ENCODE data around the gene CATSPER3. TPM values are rescaled to one million over a fixed set of nuclear protein-coding genes. Genes with fewer than 3 reads are reported as not detected.

Gene CATSPER3
- total RNA-seq, 1 donor from 2014 or later, result 0.52 TPM

DNA sequence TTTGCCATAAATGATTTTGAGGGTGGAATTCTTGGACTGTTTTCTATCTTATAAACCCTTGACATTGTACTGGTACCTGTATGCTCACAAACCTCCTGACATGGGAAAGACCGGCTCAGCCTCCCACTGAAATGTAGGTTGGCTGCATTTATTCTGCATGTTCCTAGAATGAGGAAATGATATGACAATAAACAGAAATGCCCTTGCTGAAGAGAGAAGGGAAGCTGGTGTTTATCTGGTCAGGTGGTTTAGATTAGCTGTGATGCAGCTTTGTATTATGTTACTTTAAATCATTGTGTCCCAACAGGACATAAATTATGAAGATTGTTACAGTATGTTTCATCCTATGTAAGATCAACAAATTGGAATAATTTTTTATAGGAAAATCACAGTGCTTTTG lies 23.1 kb upstream of the CATSPER3 start:
- H3K9me3 ChIP-seq (ENCODE audit: control insufficient read depth in 3 of 3, low read length in 3 of 3), result no peaks in the 10 kb centered on the region
- peaks cover 9 to 13% (median 11%) of the 10 kb centered on the region in 3 donors for H3K4me1 ChIP-seq (ENCODE audit: control insufficient read depth in 3 of 3, insufficient read depth in 3 of 3, low read length in 3 of 3)
- H3K4me3 ChIP-seq (ENCODE audit: low read length in 3 of 3), result no peak overlapping the region
- H3K27ac ChIP-seq (ENCODE audit: low read depth, low read length), result no peak overlapping the region
- peaks cover 0 to 5% (median 0%) of the 10 kb centered on the region in 3 donors for H3K36me3 ChIP-seq (ENCODE audit: control insufficient read depth in 3 of 3, insufficient read depth in 3 of 3, low read length in 3 of 3)
- no peaks in the 10 kb centered on the region for H3K27me3 ChIP-seq (ENCODE audit: control insufficient read depth in 3 of 3, insufficient read depth in 3 of 3, low read length in 3 of 3)
- no peak overlapping the region for H3K9ac ChIP-seq (ENCODE audit: low read depth in 1 of 3, low read length in 3 of 3)

GRCh38 chr5:134945041-134945440 lies 22.7 kb upstream of the CATSPER3 start:
- H3K27me3 ChIP-seq (ENCODE audit: control insufficient read depth in 3 of 3, insufficient read depth in 3 of 3, low read length in 3 of 3), result no peaks in the 10 kb centered on the region
- peaks cover 0 to 5% (median 0%) of the 10 kb centered on the region in 3 donors for H3K36me3 ChIP-seq (ENCODE audit: control insufficient read depth in 3 of 3, insufficient read depth in 3 of 3, low read length in 3 of 3)
- H3K27ac ChIP-seq (ENCODE audit: low read depth, low read length), result no peak overlapping the region
- no peaks in the 10 kb centered on the region for H3K9me3 ChIP-seq (ENCODE audit: control insufficient read depth in 3 of 3, low read length in 3 of 3)
- no peak overlapping the region for H3K4me3 ChIP-seq (ENCODE audit: low read length in 3 of 3)
- H3K4me1 ChIP-seq (ENCODE audit: control insufficient read depth in 3 of 3, insufficient read depth in 3 of 3, low read length in 3 of 3), result peaks cover 12 to 13% (median 12%) of the 10 kb centered on the region in 3 donors
- H3K9ac ChIP-seq (ENCODE audit: low read depth in 1 of 3, low read length in 3 of 3), result no peak overlapping the region

DNA sequence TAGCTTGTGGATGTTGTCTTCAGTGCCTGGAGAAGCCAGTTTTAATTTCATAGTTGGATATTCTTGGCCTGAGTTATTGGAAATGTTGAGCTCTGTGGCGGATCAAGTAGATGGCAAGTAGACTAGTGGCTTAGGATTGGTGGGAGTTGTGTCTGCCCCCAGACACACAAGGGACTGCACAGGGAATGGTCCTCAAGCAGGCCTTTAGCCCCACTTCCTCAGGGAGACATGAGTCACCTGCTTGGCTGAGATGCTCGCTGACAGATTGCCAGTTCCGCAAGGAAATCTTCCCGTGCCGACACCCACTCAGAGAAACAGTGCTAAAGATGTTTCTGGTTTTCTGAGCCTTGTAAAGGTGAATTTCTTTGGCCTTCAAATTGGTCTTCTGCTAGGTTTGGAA lies 18.8 kb upstream of the CATSPER3 start:
- Histone ChIP-seq H3K4me3 (ENCODE audit: low read length in 3 of 3) (peak overlapping the region in 1 of 3 donors; percentile 14), H3K27me3 (ENCODE audit: control insufficient read depth in 3 of 3, insufficient read depth in 3 of 3, low read length in 3 of 3) (no peaks in the 10 kb centered on the region), H3K4me1 (ENCODE audit: control insufficient read depth in 3 of 3, insufficient read depth in 3 of 3, low read length in 3 of 3) (peaks cover 12 to 13% (median 12%) of the 10 kb centered on the region in 3 donors), H3K27ac (ENCODE audit: low read depth, low read length) (peak overlapping the region; percentile 43), H3K9me3 (ENCODE audit: control insufficient read depth in 3 of 3, low read length in 3 of 3) (no peaks in the 10 kb centered on the region), H3K36me3 (ENCODE audit: control insufficient read depth in 3 of 3, insufficient read depth in 3 of 3, low read length in 3 of 3) (peaks cover 0 to 2% (median 0%) of the 10 kb centered on the region in 3 donors), H3K9ac (ENCODE audit: low read depth in 1 of 3, low read length in 3 of 3) (peak overlapping the region in 1 of 3 donors; percentile 54)

- Histone ChIP-seq H3K4me3 (ENCODE audit: low read length in 3 of 3) (no peak overlapping the region), H3K4me1 (ENCODE audit: control insufficient read depth in 3 of 3, insufficient read depth in 3 of 3, low read length in 3 of 3) (peaks cover 12 to 13% (median 12%) of the 10 kb centered on the region in 3 donors), H3K9me3 (ENCODE audit: control insufficient read depth in 3 of 3, low read length in 3 of 3) (no peaks in the 10 kb centered on the region), H3K27me3 (ENCODE audit: control insufficient read depth in 3 of 3, insufficient read depth in 3 of 3, low read length in 3 of 3) (no peaks in the 10 kb centered on the region), H3K9ac (ENCODE audit: low read depth in 1 of 3, low read length in 3 of 3) (peak overlapping the region in 2 of 3 donors; percentile 7 to 54), H3K36me3 (ENCODE audit: control insufficient read depth in 3 of 3, insufficient read depth in 3 of 3, low read length in 3 of 3) (peaks cover 0 to 2% (median 0%) of the 10 kb centered on the region in 3 donors), H3K27ac (ENCODE audit: low read depth, low read length) (peak overlapping the region; percentile 43)
These were observed 18.4 kb upstream of the CATSPER3 start for GRCh38 chr5:134949316-134949715.

GRCh38 chr5:134957920-134958608 lies 9.6 kb upstream of the CATSPER3 start:
- no peak overlapping the region for H3K27ac ChIP-seq (ENCODE audit: low read depth, low read length)
- no peak overlapping the region for H3K4me3 ChIP-seq (ENCODE audit: low read length in 3 of 3)
- H3K36me3 ChIP-seq (ENCODE audit: control insufficient read depth in 3 of 3, insufficient read depth in 3 of 3, low read length in 3 of 3), result peaks cover 8 to 25% (median 9%) of the 10 kb centered on the region in 3 donors
- no peaks in the 10 kb centered on the region for H3K9me3 ChIP-seq (ENCODE audit: control insufficient read depth in 3 of 3, low read length in 3 of 3)
- peaks cover 0 to 7% (median 5%) of the 10 kb centered on the region in 3 donors for H3K4me1 ChIP-seq (ENCODE audit: control insufficient read depth in 3 of 3, insufficient read depth in 3 of 3, low read length in 3 of 3)
- peak overlapping the region in 1 of 3 donors; percentile 47 for H3K9ac ChIP-seq (ENCODE audit: low read depth in 1 of 3, low read length in 3 of 3)
- H3K27me3 ChIP-seq (ENCODE audit: control insufficient read depth in 3 of 3, insufficient read depth in 3 of 3, low read length in 3 of 3), result no peaks in the 10 kb centered on the region

GRCh38 chr5:134958755-134959154 lies 9.0 kb upstream of the CATSPER3 start:
- H3K4me3 ChIP-seq (ENCODE audit: low read length in 3 of 3), result no peak overlapping the region
- peaks cover 0 to 7% (median 5%) of the 10 kb centered on the region in 3 donors for H3K4me1 ChIP-seq (ENCODE audit: control insufficient read depth in 3 of 3, insufficient read depth in 3 of 3, low read length in 3 of 3)
- no peaks in the 10 kb centered on the region for H3K9me3 ChIP-seq (ENCODE audit: control insufficient read depth in 3 of 3, low read length in 3 of 3)
- H3K36me3 ChIP-seq (ENCODE audit: control insufficient read depth in 3 of 3, insufficient read depth in 3 of 3, low read length in 3 of 3), result peaks cover 8 to 26% (median 9%) of the 10 kb centered on the region in 3 donors
- no peak overlapping the region for H3K27ac ChIP-seq (ENCODE audit: low read depth, low read length)
- no peaks in the 10 kb centered on the region for H3K27me3 ChIP-seq (ENCODE audit: control insufficient read depth in 3 of 3, insufficient read depth in 3 of 3, low read length in 3 of 3)
- peak overlapping the region in 1 of 3 donors; percentile 47 for H3K9ac ChIP-seq (ENCODE audit: low read depth in 1 of 3, low read length in 3 of 3)

DNA sequence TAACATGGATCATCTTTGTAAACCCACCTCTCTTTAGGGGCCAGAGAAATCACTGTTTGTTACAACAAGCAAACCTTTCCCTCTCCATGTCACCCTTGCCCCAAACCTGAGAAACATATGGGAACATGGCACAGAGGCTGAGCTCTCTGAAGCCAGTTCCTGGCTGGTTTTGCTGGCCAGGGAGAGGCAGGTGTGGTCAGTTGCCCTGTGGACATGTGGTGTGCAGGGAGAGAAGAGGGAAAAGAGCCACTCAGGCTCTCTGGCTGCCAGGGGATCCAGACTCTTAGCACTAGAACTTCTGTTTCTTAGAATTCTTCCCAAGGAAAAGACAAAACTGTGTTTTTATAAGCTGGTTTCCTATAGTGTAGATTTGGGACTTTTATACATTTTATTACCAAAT lies 4.6 kb upstream of the CATSPER3 start:
- Histone ChIP-seq H3K36me3 (ENCODE audit: control insufficient read depth in 3 of 3, insufficient read depth in 3 of 3, low read length in 3 of 3) (peaks cover 9 to 38% (median 20%) of the 10 kb centered on the region in 3 donors), H3K9me3 (ENCODE audit: control insufficient read depth in 3 of 3, low read length in 3 of 3) (no peaks in the 10 kb centered on the region)

DNA sequence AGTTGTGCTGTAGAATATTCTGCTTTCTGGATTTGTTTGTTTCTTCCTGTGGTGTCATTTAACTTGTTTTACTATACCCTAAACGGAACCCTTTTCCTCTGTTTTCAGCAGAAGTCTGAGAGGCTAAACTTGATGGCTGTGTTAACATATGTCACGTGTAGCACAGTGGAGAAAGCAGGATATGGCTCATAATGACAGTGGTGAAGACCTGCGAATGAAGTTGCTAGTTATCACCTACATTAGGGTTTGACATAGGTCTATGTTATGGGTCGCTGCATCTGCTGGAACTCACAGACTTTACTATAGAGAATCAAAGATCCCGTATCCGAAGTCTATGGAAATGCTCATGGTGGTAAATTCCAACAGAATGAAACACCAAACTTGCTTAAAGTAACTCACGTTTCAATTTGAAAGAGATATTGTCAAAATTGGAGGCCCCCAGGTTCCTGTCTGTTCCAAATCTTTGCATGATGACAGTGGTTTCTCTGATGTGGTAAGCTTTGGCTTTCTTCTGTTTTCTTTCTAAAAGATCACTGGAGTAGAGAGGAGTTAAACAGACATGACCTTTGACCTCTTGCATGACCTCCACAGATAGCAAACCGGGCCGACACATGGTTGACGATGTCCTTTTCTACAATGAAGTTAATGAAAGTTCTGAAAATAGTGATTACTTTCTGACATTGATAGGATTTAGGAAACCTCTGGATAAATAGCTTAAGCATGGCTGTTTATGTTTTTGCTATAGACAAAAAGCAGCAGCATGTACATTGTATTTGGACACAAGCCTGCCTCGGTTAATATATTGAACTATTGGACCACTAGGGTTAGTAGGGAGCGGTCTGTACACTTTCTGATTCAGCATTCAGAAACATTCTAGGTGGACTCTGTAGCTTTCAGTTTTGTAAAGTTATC lies 3.1 kb upstream of the CATSPER3 start:
- Histone ChIP-seq H3K9me3 (ENCODE audit: control insufficient read depth in 3 of 3, low read length in 3 of 3) (no peaks in the 10 kb centered on the region), H3K36me3 (ENCODE audit: control insufficient read depth in 3 of 3, insufficient read depth in 3 of 3, low read length in 3 of 3) (peaks cover 9 to 30% (median 23%) of the 10 kb centered on the region in 3 donors), H3K27me3 (ENCODE audit: control insufficient read depth in 3 of 3, insufficient read depth in 3 of 3, low read length in 3 of 3) (no peaks in the 10 kb centered on the region), H3K4me3 (ENCODE audit: low read length in 3 of 3) (no peak overlapping the region), H3K27ac (ENCODE audit: low read depth, low read length) (no peak overlapping the region), H3K9ac (ENCODE audit: low read depth in 1 of 3, low read length in 3 of 3) (no peak overlapping the region), H3K4me1 (ENCODE audit: control insufficient read depth in 3 of 3, insufficient read depth in 3 of 3, low read length in 3 of 3) (no peaks in the 10 kb centered on the region)

More for the DNA sequence above, 4.6 kb upstream of the CATSPER3 start:
- H3K27ac ChIP-seq (ENCODE audit: low read depth, low read length), result no peak overlapping the region
- peaks cover 0 to 7% (median 4%) of the 10 kb centered on the region in 3 donors for H3K4me1 ChIP-seq (ENCODE audit: control insufficient read depth in 3 of 3, insufficient read depth in 3 of 3, low read length in 3 of 3)
- H3K27me3 ChIP-seq (ENCODE audit: control insufficient read depth in 3 of 3, insufficient read depth in 3 of 3, low read length in 3 of 3), result no peaks in the 10 kb centered on the region
- no peak overlapping the region for H3K9ac ChIP-seq (ENCODE audit: low read depth in 1 of 3, low read length in 3 of 3)
- H3K4me3 ChIP-seq (ENCODE audit: low read length in 3 of 3), result no peak overlapping the region

- Histone ChIP-seq H3K9ac (ENCODE audit: low read depth in 1 of 3, low read length in 3 of 3) (no peak overlapping the region), H3K4me3 (ENCODE audit: low read length in 3 of 3) (no peak overlapping the region), H3K27me3 (ENCODE audit: control insufficient read depth in 3 of 3, insufficient read depth in 3 of 3, low read length in 3 of 3) (no peaks in the 10 kb centered on the region), H3K9me3 (ENCODE audit: control insufficient read depth in 3 of 3, low read length in 3 of 3) (no peaks in the 10 kb centered on the region), H3K27ac (ENCODE audit: low read depth, low read length) (no peak overlapping the region), H3K4me1 (ENCODE audit: control insufficient read depth in 3 of 3, insufficient read depth in 3 of 3, low read length in 3 of 3) (no peaks in the 10 kb centered on the region), H3K36me3 (ENCODE audit: control insufficient read depth in 3 of 3, insufficient read depth in 3 of 3, low read length in 3 of 3) (peaks cover 9 to 30% (median 26%) of the 10 kb centered on the region in 3 donors)
These were observed 2.4 kb upstream of the CATSPER3 start for GRCh38 chr5:134965271-134965825.

Measured in skeletal muscle tissue (tissue), 4 donors.